Progenitor cell of endocrine pancreas (in vitro differentiated cells): Measurements from ENCODE around the gene PSD. TPM values are rescaled to one million over a fixed set of nuclear protein-coding genes. Genes with fewer than 3 reads are reported as not detected.

Experiments used
- DNase-seq: peaks from one replicate; pipeline ENCODE4 v3.0.0; 2021; ENCODE audit warnings: low spot score; ENCODE audit not compliant: unreplicated experiment
- H3K27ac Mint-ChIP-seq: 2 replicates; pipeline ENCODE4 v1.8.0; 2021; ENCODE audit warnings: mild to moderate bottlenecking, moderate library complexity, mixed read lengths
- H3K27me3 Mint-ChIP-seq: 2 replicates; pipeline ENCODE4 v1.8.0; 2021; ENCODE audit warnings: mixed read lengths
- H3K36me3 Mint-ChIP-seq: 2 replicates; pipeline ENCODE4 v1.8.0; 2022; ENCODE audit warnings: mixed read lengths; ENCODE audit not compliant: insufficient read depth
- H3K4me1 Mint-ChIP-seq: 2 replicates; pipeline ENCODE4 v1.8.0; 2021; ENCODE audit warnings: low read depth, mixed read lengths
- H3K4me3 Mint-ChIP-seq: 2 replicates; pipeline ENCODE4 v1.8.0; 2021; ENCODE audit warnings: low read depth, mild to moderate bottlenecking, moderate library complexity, mixed read lengths
- H3K9me3 Mint-ChIP-seq: 2 replicates; pipeline ENCODE4 v1.8.0; 2021; ENCODE audit warnings: low read depth, mixed read lengths
- CTCF ChIP-seq: fragments of 200-600 bp; sonication (generic); IDR thresholded peaks from one replicate; pipeline ENCODE4 v1.5.0; 2021; ENCODE audit warnings: antibody characterized with exemption, mild to moderate bottlenecking; ENCODE audit not compliant: unreplicated experiment
- total RNA-seq: library from RNA; stranded (reverse); gene quantifications from 2 replicates; pipeline ENCODE4 v1.2.1, GENCODE V29; 2021

The PSD gene
- total RNA-seq, 1 donor from 2014 or later = 8.9 TPM

- no peak for DNase-seq
- no peak overlapping the region for H3K4me3 Mint-ChIP-seq
- H3K27ac Mint-ChIP-seq = no peak overlapping the region
- no peaks in the 10 kb centered on the region for H3K36me3 Mint-ChIP-seq
- H3K4me1 Mint-ChIP-seq = no peaks in the 10 kb centered on the region
- H3K9me3 Mint-ChIP-seq = no peaks in the 10 kb centered on the region
- peaks cover 21% of the 10 kb centered on the region for H3K27me3 Mint-ChIP-seq
- no peak for TF ChIP-seq CTCF
These were observed 16.1 kb downstream of the PSD start for GRCh38 chr10:102402512-102402896.

GRCh38 chr10:102401735-102402511, 16.7 kb downstream of the PSD start:
- no peaks in the 10 kb centered on the region for H3K4me1 Mint-ChIP-seq
- TF ChIP-seq CTCF = no peak
- H3K27ac Mint-ChIP-seq = no peak overlapping the region
- H3K9me3 Mint-ChIP-seq = no peaks in the 10 kb centered on the region
- H3K27me3 Mint-ChIP-seq = peaks cover 15% of the 10 kb centered on the region
- H3K36me3 Mint-ChIP-seq = no peaks in the 10 kb centered on the region
- H3K4me3 Mint-ChIP-seq = no peak overlapping the region
- DNase-seq = no peak

- no peaks in the 10 kb centered on the region for H3K4me1 Mint-ChIP-seq
- no peaks in the 10 kb centered on the region for H3K9me3 Mint-ChIP-seq
- peaks cover 10% of the 10 kb centered on the region for H3K27me3 Mint-ChIP-seq
- TF ChIP-seq CTCF = no peak
- H3K27ac Mint-ChIP-seq = no peak overlapping the region
- no peak for DNase-seq
- H3K4me3 Mint-ChIP-seq = no peak overlapping the region
- H3K36me3 Mint-ChIP-seq = no peaks in the 10 kb centered on the region
These were observed 17.3 kb downstream of the PSD start for GRCh38 chr10:102401342-102401654.

- Mint-ChIP-seq H3K9me3 (no peaks in the 10 kb centered on the region), H3K4me3 (no peak overlapping the region), H3K36me3 (no peaks in the 10 kb centered on the region), H3K4me1 (peaks cover 4% of the 10 kb centered on the region), H3K27me3 (peaks cover 4% of the 10 kb centered on the region), H3K27ac (no peak overlapping the region)
- TF ChIP-seq CTCF = no peak
- DNase-seq = no peak
These were observed 17.8 kb downstream of the PSD start for GRCh38 chr10:102400598-102401341.

- H3K9me3 Mint-ChIP-seq = no peaks in the 10 kb centered on the region
- no peaks in the 10 kb centered on the region for H3K27me3 Mint-ChIP-seq
- DNase-seq = no peak
- peaks cover 4% of the 10 kb centered on the region for H3K4me1 Mint-ChIP-seq
- no peak overlapping the region for H3K4me3 Mint-ChIP-seq
- H3K36me3 Mint-ChIP-seq = no peaks in the 10 kb centered on the region
- no peak for TF ChIP-seq CTCF
- H3K27ac Mint-ChIP-seq = no peak overlapping the region
These were observed 18.5 kb downstream of the PSD start for GRCh38 chr10:102400076-102400475.
